ENCODE results near the gene NOLC1.

- TF ChIP-seq CEBPB (IDR thresholded peaks at IDR 0.05): no peak
- no peak for TF ChIP-seq EGR1 (IDR thresholded peaks at IDR 0.05)
- TF ChIP-seq YY1 (IDR thresholded peaks at IDR 0.05; ENCODE audit: low read depth): no peak
- TF ChIP-seq CREB1 (IDR thresholded peaks at IDR 0.05; ENCODE audit: low read depth): no peak
- TF ChIP-seq USF1 (IDR thresholded peaks at IDR 0.05): no peak
- no peak for TF ChIP-seq EP300 (IDR thresholded peaks at IDR 0.05; ENCODE audit: borderline replicate concordance)
Observed at GRCh38 chr10:102106998-102107397, 45.2 kb upstream of the NOLC1 start.

Measured in Ishikawa (cell line).